Measurements from ENCODE around the gene WASF2. TPM values are rescaled to one million over a fixed set of nuclear protein-coding genes. Genes with fewer than 3 reads are reported as not detected.

The WASF2 gene
- total and polyA plus RNA-seq, 2 of the 13 experiments (the other 11 are each of a cell fraction or from before 2014, with no cell fraction given): 10.4 to 27.7 TPM

GRCh38 chr1:27507960-27508665 lies 18.1 kb upstream of the WASF2 start (continued):
- TF ChIP-seq, protein P1, sequence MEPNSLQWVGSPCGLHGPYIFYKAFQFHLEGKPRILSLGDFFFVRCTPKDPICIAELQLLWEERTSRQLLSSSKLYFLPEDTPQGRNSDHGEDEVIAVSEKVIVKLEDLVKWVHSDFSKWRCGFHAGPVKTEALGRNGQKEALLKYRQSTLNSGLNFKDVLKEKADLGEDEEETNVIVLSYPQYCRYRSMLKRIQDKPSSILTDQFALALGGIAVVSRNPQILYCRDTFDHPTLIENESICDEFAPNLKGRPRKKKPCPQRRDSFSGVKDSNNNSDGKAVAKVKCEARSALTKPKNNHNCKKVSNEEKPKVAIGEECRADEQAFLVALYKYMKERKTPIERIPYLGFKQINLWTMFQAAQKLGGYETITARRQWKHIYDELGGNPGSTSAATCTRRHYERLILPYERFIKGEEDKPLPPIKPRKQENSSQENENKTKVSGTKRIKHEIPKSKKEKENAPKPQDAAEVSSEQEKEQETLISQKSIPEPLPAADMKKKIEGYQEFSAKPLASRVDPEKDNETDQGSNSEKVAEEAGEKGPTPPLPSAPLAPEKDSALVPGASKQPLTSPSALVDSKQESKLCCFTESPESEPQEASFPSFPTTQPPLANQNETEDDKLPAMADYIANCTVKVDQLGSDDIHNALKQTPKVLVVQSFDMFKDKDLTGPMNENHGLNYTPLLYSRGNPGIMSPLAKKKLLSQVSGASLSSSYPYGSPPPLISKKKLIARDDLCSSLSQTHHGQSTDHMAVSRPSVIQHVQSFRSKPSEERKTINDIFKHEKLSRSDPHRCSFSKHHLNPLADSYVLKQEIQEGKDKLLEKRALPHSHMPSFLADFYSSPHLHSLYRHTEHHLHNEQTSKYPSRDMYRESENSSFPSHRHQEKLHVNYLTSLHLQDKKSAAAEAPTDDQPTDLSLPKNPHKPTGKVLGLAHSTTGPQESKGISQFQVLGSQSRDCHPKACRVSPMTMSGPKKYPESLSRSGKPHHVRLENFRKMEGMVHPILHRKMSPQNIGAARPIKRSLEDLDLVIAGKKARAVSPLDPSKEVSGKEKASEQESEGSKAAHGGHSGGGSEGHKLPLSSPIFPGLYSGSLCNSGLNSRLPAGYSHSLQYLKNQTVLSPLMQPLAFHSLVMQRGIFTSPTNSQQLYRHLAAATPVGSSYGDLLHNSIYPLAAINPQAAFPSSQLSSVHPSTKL (CRISPR knock-in tag; IDR thresholded peaks at IDR 0.05): 0 out of 2 replicates have a peak, but pooled peaks have one; percentile 27
- no peak for TF ChIP-seq SIN3B (IDR thresholded peaks at IDR 0.05; ENCODE audit: low read length)
- no peak for TF ChIP-seq SNRNP70 (IDR thresholded peaks at IDR 0.05; ENCODE audit: low read depth, low read length)
- TF ChIP-seq HES4 (CRISPR knock-in tag; IDR thresholded peaks at IDR 0.05; ENCODE audit: borderline replicate concordance): 0 out of 2 replicates have a peak, but pooled peaks have one; percentile 29
- TF ChIP-seq, protein P2, sequence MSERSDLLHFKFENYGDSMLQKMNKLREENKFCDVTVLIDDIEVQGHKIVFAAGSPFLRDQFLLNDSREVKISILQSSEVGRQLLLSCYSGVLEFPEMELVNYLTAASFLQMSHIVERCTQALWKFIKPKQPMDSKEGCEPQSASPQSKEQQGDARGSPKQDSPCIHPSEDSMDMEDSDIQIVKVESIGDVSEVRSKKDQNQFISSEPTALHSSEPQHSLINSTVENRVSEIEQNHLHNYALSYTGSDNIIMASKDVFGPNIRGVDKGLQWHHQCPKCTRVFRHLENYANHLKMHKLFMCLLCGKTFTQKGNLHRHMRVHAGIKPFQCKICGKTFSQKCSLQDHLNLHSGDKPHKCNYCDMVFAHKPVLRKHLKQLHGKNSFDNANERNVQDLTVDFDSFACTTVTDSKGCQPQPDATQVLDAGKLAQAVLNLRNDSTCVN (CRISPR knock-in tag; IDR thresholded peaks at IDR 0.05; ENCODE audit: borderline replicate concordance): 0 out of 2 replicates have a peak, but pooled peaks have one; percentile 56
- 0 out of 2 replicates have a peak, but pooled peaks have one; percentile 7 for TF ChIP-seq CEBPG (CRISPR knock-in tag; IDR thresholded peaks at IDR 0.05)
- no peak for TF ChIP-seq ZNF34 (CRISPR knock-in tag; IDR thresholded peaks at IDR 0.05; ENCODE audit: borderline replicate concordance)
- 0 out of 2 replicates have a peak, but pooled peaks have one; percentile 23 for TF ChIP-seq KDM3A (CRISPR knock-in tag; IDR thresholded peaks at IDR 0.05; ENCODE audit: low read depth)
- TF ChIP-seq ZNF607 (CRISPR knock-in tag; IDR thresholded peaks at IDR 0.05; ENCODE audit: borderline replicate concordance): no peak
- no peak for TF ChIP-seq ZMYM2 (CRISPR knock-in tag; IDR thresholded peaks at IDR 0.05)
- TF ChIP-seq ERF (CRISPR knock-in tag; IDR thresholded peaks at IDR 0.05): peak; percentile 34; the same call in 1 of the 2 replicates
- TF ChIP-seq FOXJ3 (CRISPR knock-in tag; IDR thresholded peaks at IDR 0.05; ENCODE audit: borderline replicate concordance): no peak
- peak; percentile 44; the same call in 1 of the 2 replicates for TF ChIP-seq SMC3 (IDR thresholded peaks at IDR 0.05; ENCODE audit: low read length)
- TF ChIP-seq THYN1 (CRISPR knock-in tag; IDR thresholded peaks at IDR 0.05; ENCODE audit: borderline replicate concordance, low read depth): no peak
- no peak for TF ChIP-seq ZSCAN25 (CRISPR knock-in tag; IDR thresholded peaks at IDR 0.05)
- no peak for TF ChIP-seq ZNF605 (CRISPR knock-in tag; IDR thresholded peaks at IDR 0.05)
- TF ChIP-seq ZNF766 (CRISPR knock-in tag; IDR thresholded peaks at IDR 0.05; ENCODE audit: borderline replicate concordance): no peak
- 0 out of 2 replicates have a peak, but pooled peaks have one; percentile 18 for TF ChIP-seq ZNF644 (CRISPR knock-in tag; IDR thresholded peaks at IDR 0.05; ENCODE audit: low read depth)
- TF ChIP-seq MAX (IDR thresholded peaks at IDR 0.05): peak; percentile 59
- TF ChIP-seq SOX6 (IDR thresholded peaks at IDR 0.05): no peak
- no peak for TF ChIP-seq SOX6 (CRISPR knock-in tag; IDR thresholded peaks at IDR 0.05)
- 0 out of 2 replicates have a peak, but pooled peaks have one; percentile 47 for TF ChIP-seq TSC22D2 (CRISPR knock-in tag; IDR thresholded peaks at IDR 0.05; ENCODE audit: borderline replicate concordance)
- no peak for TF ChIP-seq ZBTB38 (CRISPR knock-in tag; IDR thresholded peaks at IDR 0.05)
- no peak for TF ChIP-seq HNF1B (CRISPR knock-in tag; IDR thresholded peaks at IDR 0.05)
- no peak for TF ChIP-seq NFYB (CRISPR knock-in tag; IDR thresholded peaks at IDR 0.05)
